SK-N-SH (cell line): ENCODE results near the gene SLC2A10. TPM values are rescaled to one million over a fixed set of nuclear protein-coding genes. Genes with fewer than 3 reads are reported as not detected.
A peak's percentile ranks its signal among the peaks of the same experiment; 100 is the strongest.

Experiments used
- CTCF ChIA-PET: fragments of 300-600, 350-600 bp; formaldehyde crosslinking; extraction: SDS; loops from one replicate; lab custom pipeline; 2021; lab: Yijun Ruan, JAX
- POLR2A ChIA-PET: fragments of 350-600 bp; sonication (Branson Sonifier 250); formaldehyde crosslinking; extraction: SDS; loops from one replicate; lab custom pipeline; 2020; ENCODE audit warnings: antibody characterized with exemption, inconsistent platforms; lab: Yijun Ruan, JAX
- DNase-seq: peaks from one replicate; pipeline ENCODE4 v3.0.0; 2012
- H2AFZ ChIP-seq: fragments of 200-600 bp; sonication (generic); 2 replicates; pipeline ENCODE4 v1.8.1; 2016; ENCODE audit warnings: antibody characterized with exemption, mild to moderate bottlenecking, low read depth
- H3F3A ChIP-seq: fragments of 200-600 bp; sonication (generic); replicated peaks from 2 replicates; pipeline ENCODE3; 2016; ENCODE audit warnings: antibody characterized with exemption, mild to moderate bottlenecking; ENCODE audit not compliant: insufficient read depth
- H3K27ac ChIP-seq, 2 experiments: fragments of 200-500 bp in 1 of 2; fragments of 200-600 bp in 1 of 2; sonication (Bioruptor generic) in 1 of 2; sonication (generic), shearing (Covaris generic) in 1 of 2; 2 replicates each; pipeline versions ENCODE4 v1.5.1 to v1.6.1; 2014 to 2016; ENCODE audit warnings: low read depth in 2 of 2, inconsistent platforms in 1 of 2, low read length in 1 of 2, mild to moderate bottlenecking in 1 of 2, mixed read lengths in 1 of 2
- H3K27me3 ChIP-seq: fragments of 200-600 bp; sonication (generic), shearing (Covaris generic); 2 replicates; pipeline ENCODE4 v1.6.1; 2016; ENCODE audit warnings: mixed run types; ENCODE audit not compliant: insufficient read depth
- H3K36me3 ChIP-seq, 2 experiments: fragments of 200-500 bp in 1 of 2; fragments of 200-600 bp in 1 of 2; sonication (Bioruptor generic) in 1 of 2; sonication (generic) in 1 of 2; replicated peaks in 1 of 2; 2 replicates each; pipeline versions ENCODE3 to v1.5.1; 2014 to 2016; ENCODE audit warnings: low read length in 1 of 2, mild to moderate bottlenecking in 1 of 2; ENCODE audit not compliant: insufficient read depth in 2 of 2, control insufficient read depth in 1 of 2
- H3K4me1 ChIP-seq, 2 experiments: fragments of 200-500 bp in 1 of 2; fragments of 200-600 bp in 1 of 2; sonication (Bioruptor generic) in 1 of 2; sonication (generic), shearing (Covaris generic) in 1 of 2; 2 replicates each; pipeline versions ENCODE4 v1.5.1 to v1.6.1; 2014 to 2016; ENCODE audit warnings: low read depth in 1 of 2, low read length in 1 of 2, mixed run types in 1 of 2; ENCODE audit not compliant: insufficient read depth in 2 of 2, control insufficient read depth in 1 of 2
- H3K4me2 ChIP-seq: fragments of 200-600 bp; sonication (generic), shearing (Covaris generic); 2 replicates; pipeline ENCODE4 v1.6.1; 2017; ENCODE audit warnings: mixed run types
- H3K4me3 ChIP-seq, 2 experiments: fragments of 200-500 bp in 1 of 2; fragments of 200-600 bp in 1 of 2; sonication (Bioruptor generic) in 1 of 2; sonication (generic), shearing (Covaris generic) in 1 of 2; 2 replicates each; pipeline versions ENCODE4 v1.5.1 to v1.8.1; 2014 to 2016; ENCODE audit warnings: low read depth in 2 of 2, inconsistent platforms in 1 of 2, low read length in 1 of 2, mild to moderate bottlenecking in 1 of 2, mixed read lengths in 1 of 2, moderate library complexity in 1 of 2
- H3K79me2 ChIP-seq: fragments of 200-600 bp; sonication (generic); 2 replicates; pipeline ENCODE4 v1.8.1; 2017; ENCODE audit warnings: mild to moderate bottlenecking; ENCODE audit not compliant: insufficient read depth
- H3K9ac ChIP-seq: fragments of 200-600 bp; sonication (generic); 2 replicates; pipeline ENCODE4 v1.6.1; 2017; ENCODE audit warnings: mixed run types
- H3K9me2 ChIP-seq: fragments of 200-600 bp; sonication (generic); 2 replicates; pipeline ENCODE4 v1.6.1; 2017; ENCODE audit warnings: mixed run types
- H3K9me3 ChIP-seq: fragments of 200-600 bp; sonication (generic); 2 replicates; pipeline ENCODE4 v1.6.1; 2017; ENCODE audit warnings: mixed run types, mild to moderate bottlenecking, moderate library complexity
- H4K20me1 ChIP-seq: fragments of 200-600 bp; sonication (generic); 2 replicates; pipeline ENCODE4 v1.6.1; 2017; ENCODE audit warnings: mild to moderate bottlenecking, mixed run types; ENCODE audit not compliant: insufficient read depth
- CTCF ChIP-seq: fragments of 200-600 bp; sonication (generic); IDR thresholded peaks from 2 replicates; pipeline ENCODE4 v1.6.1; 2017; ENCODE audit warnings: antibody characterized with exemption, mild to moderate bottlenecking, moderate library complexity
- ELF1 ChIP-seq: IDR thresholded peaks from 2 replicates; pipeline ENCODE4 v1.4.0; 2012
- GABPA ChIP-seq: IDR thresholded peaks from 2 replicates; pipeline ENCODE4 v1.4.0; 2012; ENCODE audit warnings: low read depth, mild to moderate bottlenecking
- GATA2 ChIP-seq: sonication (generic); formaldehyde crosslinking; IDR thresholded peaks from 2 replicates; pipeline ENCODE4 v1.5.0; 2020; ENCODE audit warnings: mild to moderate bottlenecking, missing genetic modification reagents
- MXI1 ChIP-seq: IDR thresholded peaks from 2 replicates; pipeline ENCODE4 v1.6.1; 2012; ENCODE audit warnings: mild to moderate bottlenecking, low read depth, low read length, improper control_type of control experiment
- NFIC ChIP-seq: IDR thresholded peaks from 2 replicates; pipeline ENCODE4 v1.4.0; 2012; ENCODE audit warnings: borderline replicate concordance
- NRF1 ChIP-seq: IDR thresholded peaks from 2 replicates; pipeline ENCODE4 v1.6.1; 2012; ENCODE audit warnings: low read depth, mild to moderate bottlenecking, low read length
- POLR2AphosphoS5 ChIP-seq: IDR thresholded peaks from 2 replicates; pipeline ENCODE4 v1.6.1; 2012; ENCODE audit warnings: low read depth, low read length
- SIN3A ChIP-seq: IDR thresholded peaks from 2 replicates; pipeline ENCODE4 v1.6.1; 2012; ENCODE audit warnings: low read depth, mild to moderate bottlenecking, low read length, moderate library complexity, borderline replicate concordance
- TAF1 ChIP-seq: IDR thresholded peaks from 2 replicates; pipeline ENCODE4 v1.6.1; 2012; ENCODE audit warnings: low read depth, mild to moderate bottlenecking, low read length, moderate library complexity, borderline replicate concordance
- TCF12 ChIP-seq: IDR thresholded peaks from 2 replicates; pipeline ENCODE4 v1.4.0; 2012
- WGBS: methylation state at CpG from one replicate; pipeline ENCODE4 v1.1.6; 2017; ENCODE audit warnings: low lambda C conversion rate; 5-methylcytosine and 5-hydroxymethylcytosine counted together
- polyA plus RNA-seq, 3 experiments: library from polyadenylated mRNA; depleted of rRNA; stranded (reverse); fragments of >200 nt; gene quantifications; 2 replicates each; pipeline ENCODE4 v1.2.3, GENCODE V29; 2012

Gene SLC2A10
- polyA plus RNA-seq, 1 of the 3 experiments (the other 2 are of a cell fraction) = 12.6 TPM

GRCh38 chr20:46689082-46689753, 20.2 kb upstream of the SLC2A10 start, which contains the start of gene TP53RK (continued):
- TF ChIP-seq CTCF (0 out of 2 replicates have a peak, but pooled peaks have one; percentile 16), NFIC (peak; percentile 28; the same call in 1 of the 2 replicates), NRF1 (no peak), GATA2 (no peak), TCF12 (no peak)

- no peak for DNase-seq
- H2AFZ ChIP-seq = peak overlapping the region; percentile 87
- no peak for TF ChIP-seq MXI1
- 0 out of 2 replicates have a peak, but pooled peaks have one; percentile 12 for TF ChIP-seq GABPA
- peak; percentile 53 for TF ChIP-seq TAF1
- TF ChIP-seq POLR2AphosphoS5 = peak; percentile 85
- peak; percentile 55; the same call in 1 of the 2 replicates for TF ChIP-seq ELF1
- no peak for TF ChIP-seq SIN3A
- peak overlapping the region; percentile 62 for H3K9ac ChIP-seq
- H3K36me3 ChIP-seq = peaks cover 17 to 22% of the 10 kb centered on the region in 2 experiments
- H3K9me3 ChIP-seq = no peaks in the 10 kb centered on the region
- H3K4me1 ChIP-seq = peaks cover 4 to 10% of the 10 kb centered on the region in 2 experiments; a peak in 3 of 4 replicates
- peak overlapping the region; percentile 61 to 71 for H3K4me3 ChIP-seq
- 0 out of 2 replicates have a peak, but pooled peaks cover 3% of the 10 kb centered on the region for H4K20me1 ChIP-seq
- POLR2A ChIA-PET = interaction anchor here (0.6 to 0.9 kb wide), 2 partner anchors 99 to 138 kb away, joined by 5 read pairs; no protein-coding TSS in a partner anchor
- peak overlapping the region; percentile 65 for H3K4me2 ChIP-seq
- peak overlapping the region; percentile 80 to 89; a peak in 3 of 4 replicates for H3K27ac ChIP-seq
- H3K27me3 ChIP-seq = no peaks in the 10 kb centered on the region
- no peaks in the 10 kb centered on the region for H3K9me2 ChIP-seq
- 4% methylated on average over 12 of the region's 12 CpGs for whole genome bisulfite sequencing
- CTCF ChIA-PET = interaction anchor here (0.9 to 3.4 kb wide), 7 partner anchors 9 to 180 kb away, joined by 3 to 12 read pairs (median 3); no protein-coding TSS in a partner anchor
- H3K79me2 ChIP-seq = peaks cover 41% of the 10 kb centered on the region
- peaks cover 4% of the 10 kb centered on the region for H3F3A ChIP-seq
Measured at GRCh38 chr20:46689754-46690085, 19.7 kb upstream of the SLC2A10 start.
